Lower leg skin (tissue), 3 donors: ENCODE data around the gene FILIP1L.

Experiments
- POLR2A ChIP-seq, 2 donors: fragments of 450-650 bp; IDR thresholded peaks; one replicate each; pipeline ENCODE4 v1.6.1; 2016 to 2017; ENCODE audit warnings: antibody characterized with exemption in 2 of 2, mild to moderate bottlenecking in 1 of 2, moderate library complexity in 1 of 2
- TF ChIP-seq, protein P1 (sequence below), 3 donors: fragments of 450-650 bp; IDR thresholded peaks; one replicate each; pipeline ENCODE4 v1.5.1; 2016; ENCODE audit warnings: antibody characterized with exemption in 3 of 3, mild to moderate bottlenecking in 3 of 3, moderate library complexity in 2 of 3

- TF ChIP-seq, protein P1, sequence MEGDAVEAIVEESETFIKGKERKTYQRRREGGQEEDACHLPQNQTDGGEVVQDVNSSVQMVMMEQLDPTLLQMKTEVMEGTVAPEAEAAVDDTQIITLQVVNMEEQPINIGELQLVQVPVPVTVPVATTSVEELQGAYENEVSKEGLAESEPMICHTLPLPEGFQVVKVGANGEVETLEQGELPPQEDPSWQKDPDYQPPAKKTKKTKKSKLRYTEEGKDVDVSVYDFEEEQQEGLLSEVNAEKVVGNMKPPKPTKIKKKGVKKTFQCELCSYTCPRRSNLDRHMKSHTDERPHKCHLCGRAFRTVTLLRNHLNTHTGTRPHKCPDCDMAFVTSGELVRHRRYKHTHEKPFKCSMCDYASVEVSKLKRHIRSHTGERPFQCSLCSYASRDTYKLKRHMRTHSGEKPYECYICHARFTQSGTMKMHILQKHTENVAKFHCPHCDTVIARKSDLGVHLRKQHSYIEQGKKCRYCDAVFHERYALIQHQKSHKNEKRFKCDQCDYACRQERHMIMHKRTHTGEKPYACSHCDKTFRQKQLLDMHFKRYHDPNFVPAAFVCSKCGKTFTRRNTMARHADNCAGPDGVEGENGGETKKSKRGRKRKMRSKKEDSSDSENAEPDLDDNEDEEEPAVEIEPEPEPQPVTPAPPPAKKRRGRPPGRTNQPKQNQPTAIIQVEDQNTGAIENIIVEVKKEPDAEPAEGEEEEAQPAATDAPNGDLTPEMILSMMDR (IDR thresholded peaks at IDR 0.05): no peak
- TF ChIP-seq POLR2A (IDR thresholded peaks at IDR 0.05): no peak
Measured at GRCh38 chr3:99949956-99950670, 164.2 kb downstream of the FILIP1L start.
